NCI-H2227 (cell line): ENCODE data around the gene ENOX1.

Source experiments
- DNase-seq: peaks from one replicate; lab custom pipeline; 2025; ENCODE audit not compliant: unreplicated experiment; lab: John Stamatoyannopoulos, UW

The ENOX1 gene

GRCh38 chr13:43555667-43556066 is 231.1 kb downstream of the ENOX1 start:
- DNase-seq: no peak

DNA sequence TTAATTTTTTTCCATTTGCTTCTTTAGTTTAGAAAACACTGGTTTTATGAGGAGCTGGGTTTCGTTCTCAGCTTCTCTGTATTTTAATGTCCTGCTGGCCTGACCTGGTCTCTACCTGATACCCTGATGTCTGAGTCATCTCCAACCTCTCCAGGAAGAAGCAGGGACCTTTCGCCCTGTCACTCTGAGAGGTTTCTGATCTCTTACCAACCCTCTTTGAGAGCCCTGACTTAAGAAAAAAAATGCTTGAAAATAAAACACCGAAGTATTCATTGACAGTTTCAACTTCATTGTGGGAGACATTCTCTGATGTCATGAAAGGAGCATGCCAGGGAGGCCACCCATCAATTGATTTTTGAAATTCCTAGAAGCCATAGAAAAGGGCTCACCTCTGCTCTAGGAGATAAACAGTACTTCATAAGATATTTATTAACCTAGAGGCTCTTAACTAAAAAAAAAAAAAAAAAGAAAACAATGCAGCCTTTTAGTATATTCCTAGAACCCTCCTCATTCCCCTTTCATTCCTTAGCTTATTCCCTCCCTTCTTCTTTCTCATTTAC is 234.8 kb downstream of the ENOX1 start:
- DNase-seq: no peak

DNA sequence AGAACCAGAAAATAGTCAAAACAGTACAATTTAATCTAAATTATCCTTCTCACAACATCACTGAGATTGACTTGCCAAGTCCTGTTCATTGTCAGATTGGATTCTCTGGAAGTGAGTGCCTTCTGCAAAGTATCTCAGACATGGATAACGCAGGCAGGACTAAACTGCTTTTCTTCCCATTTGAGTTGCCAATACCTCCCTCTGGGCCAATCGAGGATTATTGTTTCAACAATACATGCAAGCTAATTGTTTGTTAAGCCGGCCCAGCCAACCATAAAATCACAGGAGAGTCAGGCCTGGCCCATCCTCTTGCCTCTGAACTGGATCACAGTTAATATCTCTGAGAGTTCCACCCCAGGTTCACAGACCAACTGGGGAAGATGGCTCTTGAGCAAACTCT is 240.0 kb downstream of the ENOX1 start:
- no peak for DNase-seq

GRCh38 chr13:43546251-43546650 is 240.5 kb downstream of the ENOX1 start:
- peak; percentile 15 for DNase-seq

DNA sequence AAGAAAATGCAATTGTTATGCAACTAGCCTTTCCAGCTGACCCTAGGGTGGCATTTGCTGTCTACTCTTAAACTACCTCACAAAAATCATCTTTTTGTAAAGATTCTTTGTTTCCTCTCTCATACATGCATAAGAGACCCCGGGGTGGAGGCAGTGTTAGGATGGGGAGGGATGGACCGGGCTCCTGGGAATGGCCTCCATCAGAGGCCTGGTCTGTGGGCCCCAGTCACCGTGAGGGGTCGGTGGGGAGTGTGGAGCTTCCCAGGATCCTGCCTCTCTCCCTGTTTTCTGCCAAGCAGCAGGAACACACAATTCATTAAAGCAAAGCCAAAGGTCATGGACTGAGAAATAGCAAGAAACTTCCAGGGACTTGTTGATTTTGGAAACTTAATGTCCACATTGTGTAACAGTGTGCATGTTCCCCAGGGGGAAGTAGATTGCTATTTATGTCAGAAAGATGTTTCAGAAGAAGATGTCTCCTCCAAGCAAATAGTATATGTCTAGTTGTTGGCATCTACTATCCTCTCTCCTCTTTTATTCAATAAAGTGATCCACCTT is 241.4 kb downstream of the ENOX1 start:
- DNase-seq: no peak

DNA sequence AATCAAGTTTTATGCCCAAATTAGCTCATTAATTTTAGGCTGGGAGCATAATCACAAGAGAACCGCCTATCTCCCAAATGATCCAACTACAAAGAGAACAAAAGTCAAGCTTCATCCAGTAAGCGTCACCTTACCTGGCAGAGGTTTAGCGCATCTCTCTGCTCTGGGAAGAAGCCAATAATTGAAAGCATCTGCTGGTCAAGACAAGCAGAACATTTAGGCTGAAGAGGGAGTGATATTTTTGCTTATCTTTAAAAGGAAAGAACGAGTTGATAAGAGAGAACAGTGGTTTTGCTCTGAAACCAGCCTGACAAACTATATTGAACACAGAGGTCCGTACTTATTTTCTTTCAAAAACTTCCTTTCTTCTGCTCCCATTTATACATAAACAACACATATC is 242.1 kb downstream of the ENOX1 start:
- no peak for DNase-seq

- no peak for DNase-seq
These were observed 242.8 kb downstream of the ENOX1 start for GRCh38 chr13:43544011-43544410.

GRCh38 chr13:43543331-43543730 is 243.4 kb downstream of the ENOX1 start:
- no peak for DNase-seq

DNA sequence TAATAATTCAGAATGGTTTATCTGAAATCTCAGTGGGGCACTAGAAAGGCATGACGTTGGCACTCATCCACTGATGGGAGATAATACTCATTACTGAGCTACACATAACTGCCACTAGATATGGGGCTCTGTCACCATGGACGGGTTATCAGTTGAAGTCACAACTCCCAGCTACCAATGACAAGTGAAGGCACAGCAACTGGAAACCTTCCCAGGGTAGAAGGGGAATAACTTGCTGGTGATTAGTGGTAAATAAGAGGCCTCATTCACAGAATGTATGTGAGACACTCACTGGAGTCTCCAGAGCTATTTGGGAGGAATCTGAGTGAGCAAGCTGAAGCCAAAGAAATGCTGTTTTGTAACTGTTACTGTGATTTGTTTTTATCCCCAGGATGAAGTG is 249.6 kb downstream of the ENOX1 start:
- DNase-seq: no peak

DNA sequence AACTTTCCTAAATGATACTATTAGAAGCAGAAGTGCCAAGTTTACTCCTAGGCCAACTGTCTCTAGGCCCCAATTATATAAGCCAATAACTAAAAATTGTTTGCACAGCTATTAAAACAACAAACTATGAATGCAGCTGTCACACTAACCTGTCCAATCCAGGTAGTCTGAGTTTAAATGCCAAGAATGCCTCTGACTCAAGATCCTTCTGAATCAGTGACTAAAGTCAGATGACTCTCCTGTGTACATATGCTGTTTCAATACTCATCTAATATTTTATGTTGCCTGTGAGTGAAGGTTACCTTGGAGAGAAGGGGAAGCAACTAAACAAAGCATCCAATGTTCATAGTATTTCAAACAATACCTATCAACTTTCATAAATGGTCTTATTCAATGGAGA is 257.0 kb downstream of the ENOX1 start:
- no peak for DNase-seq

GRCh38 chr13:43528992-43529391 is 257.8 kb downstream of the ENOX1 start:
- DNase-seq: no peak

- DNase-seq: no peak
These were observed 264.0 kb downstream of the ENOX1 start for GRCh38 chr13:43522788-43523187.

GRCh38 chr13:43520351-43520750 is 266.4 kb downstream of the ENOX1 start:
- DNase-seq: no peak

DNA sequence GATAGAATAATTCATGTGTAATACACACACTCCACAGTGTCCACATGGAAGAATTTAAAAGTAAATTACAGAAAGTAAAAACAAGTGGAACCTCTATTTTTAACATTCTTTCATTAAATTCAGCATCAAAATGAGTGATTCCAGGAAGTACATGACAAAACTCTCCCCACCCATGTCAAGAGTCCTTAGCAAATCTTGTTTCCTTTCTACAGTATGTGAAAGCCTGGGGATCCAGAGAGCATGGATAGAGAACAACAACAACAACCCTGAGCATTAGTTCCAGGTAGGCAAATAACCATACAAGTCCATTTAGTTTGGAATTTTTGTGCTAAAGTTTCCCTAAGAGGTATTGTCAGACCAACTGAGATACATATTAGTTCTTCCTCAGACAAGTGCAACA is 267.9 kb downstream of the ENOX1 start:
- no peak for DNase-seq

DNA sequence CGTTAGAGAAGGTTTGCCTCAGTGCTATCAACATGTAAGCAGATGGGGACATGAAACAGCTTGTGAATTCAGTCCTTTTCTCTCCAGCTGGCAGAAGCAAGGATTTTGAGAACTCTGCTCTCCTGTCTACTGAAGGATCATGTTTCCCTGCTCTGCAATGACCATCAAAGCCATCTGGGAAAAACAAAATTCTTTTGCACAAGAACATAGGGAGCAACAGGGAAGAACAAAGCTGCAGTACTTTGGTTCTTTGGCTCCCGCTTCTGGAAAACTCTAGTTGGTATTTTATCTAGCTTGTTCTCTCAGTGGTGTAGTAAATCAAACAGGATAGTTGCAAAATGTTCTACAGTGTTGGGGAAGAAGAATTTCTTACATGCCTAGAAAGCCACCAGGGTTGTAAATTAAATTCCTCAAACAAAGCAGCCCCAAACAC is 270.4 kb downstream of the ENOX1 start:
- DNase-seq: no peak

DNA sequence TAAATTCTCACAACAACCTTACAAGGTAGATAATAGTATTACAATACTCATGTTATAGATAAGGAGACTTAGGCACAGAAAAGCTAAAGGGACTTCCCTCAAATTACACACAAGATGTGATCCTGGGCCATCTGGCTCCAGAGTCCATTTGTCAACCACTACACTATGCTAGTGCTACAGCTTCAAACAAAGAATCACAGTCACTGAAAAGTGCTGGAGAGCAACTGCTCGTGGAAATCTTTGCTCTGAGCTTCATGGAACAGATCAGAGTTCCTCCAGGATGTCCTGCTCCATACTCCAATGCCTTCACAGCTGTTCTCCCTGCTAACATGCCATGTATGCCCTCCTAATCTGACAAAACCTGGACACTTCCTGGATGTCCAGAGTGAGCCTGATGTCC is 271.2 kb downstream of the ENOX1 start:
- DNase-seq: no peak

GRCh38 chr13:43514311-43514710 is 272.5 kb downstream of the ENOX1 start:
- DNase-seq: no peak

DNA sequence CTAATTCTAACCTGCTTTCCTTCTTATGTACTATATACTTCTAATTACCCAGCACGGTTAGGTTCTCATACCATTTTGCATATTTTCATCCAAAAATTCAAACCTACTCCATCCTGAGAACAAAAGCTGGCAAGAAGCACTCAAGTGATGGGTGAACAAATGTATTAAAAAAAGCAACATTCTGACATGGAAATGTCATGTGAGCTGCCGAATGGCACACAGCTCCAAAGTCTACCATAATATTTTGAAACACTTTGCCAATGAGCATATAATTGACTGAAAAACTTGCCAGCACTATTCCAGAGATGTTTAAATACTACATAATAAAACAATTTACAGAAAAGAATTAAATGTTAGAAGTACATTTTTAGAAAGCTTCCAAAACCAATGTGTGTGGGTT is 274.6 kb downstream of the ENOX1 start:
- no peak for DNase-seq

DNA sequence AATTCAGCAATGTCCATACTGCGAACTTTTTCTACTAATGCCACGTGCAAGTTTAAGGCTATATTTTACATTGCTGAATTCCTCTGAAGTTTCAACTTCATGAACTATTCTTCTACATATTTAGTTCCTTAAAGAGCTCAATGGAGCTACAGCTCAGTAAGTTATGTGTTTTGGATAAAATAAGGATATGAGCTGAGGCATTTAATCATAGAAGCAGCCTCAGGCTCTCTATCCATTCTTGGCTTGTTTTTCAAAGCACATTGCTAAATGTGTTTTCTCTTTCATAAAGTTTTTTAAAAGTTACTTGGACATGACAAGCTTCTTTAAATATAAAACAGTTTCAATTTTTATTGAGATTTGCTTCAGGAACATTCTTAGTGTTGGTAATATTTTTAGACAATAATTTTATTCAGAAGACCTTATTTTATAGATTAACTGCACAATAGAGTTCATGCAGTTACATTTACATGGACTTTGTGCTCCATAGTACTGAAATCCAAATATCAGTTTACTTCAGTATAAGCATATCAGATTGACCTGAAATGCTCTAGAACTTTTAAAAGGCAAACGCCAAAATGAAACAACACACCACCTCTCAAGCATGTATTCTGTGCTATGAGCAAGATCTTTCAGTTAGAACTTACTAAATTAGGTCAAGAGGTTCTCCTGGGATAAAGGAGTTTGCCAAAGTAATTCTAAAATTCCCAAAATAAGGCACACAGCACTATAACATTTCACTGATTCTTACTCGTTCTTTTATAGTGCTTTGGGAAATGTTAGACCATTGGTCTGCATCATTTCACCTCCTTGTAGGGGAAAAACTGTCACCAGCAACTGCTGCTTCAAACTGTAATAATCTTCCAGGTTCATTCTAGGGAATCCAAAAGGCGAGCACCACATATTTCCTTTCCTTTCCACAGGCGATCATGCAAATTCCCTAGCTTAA is 275.5 kb downstream of the ENOX1 start:
- DNase-seq: no peak

DNA sequence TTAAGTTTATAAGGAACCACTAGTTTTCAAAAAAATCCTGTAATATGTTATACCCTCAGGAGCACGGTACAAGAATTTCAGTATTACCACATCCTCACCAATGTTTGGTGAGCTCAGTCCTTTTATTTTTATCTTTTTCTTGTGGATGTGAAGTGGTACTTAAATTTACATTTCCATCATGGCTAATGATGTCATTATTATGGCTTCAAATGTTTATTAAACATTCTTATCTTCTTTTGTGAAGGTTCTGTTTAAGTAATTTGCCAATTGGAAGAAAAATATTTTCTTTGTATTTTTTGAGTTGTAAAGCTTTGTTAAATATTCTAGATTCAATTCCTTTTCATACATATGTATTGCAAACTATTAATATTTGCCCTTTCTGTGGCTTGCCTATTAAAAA is 291.0 kb downstream of the ENOX1 start:
- no peak for DNase-seq

DNA sequence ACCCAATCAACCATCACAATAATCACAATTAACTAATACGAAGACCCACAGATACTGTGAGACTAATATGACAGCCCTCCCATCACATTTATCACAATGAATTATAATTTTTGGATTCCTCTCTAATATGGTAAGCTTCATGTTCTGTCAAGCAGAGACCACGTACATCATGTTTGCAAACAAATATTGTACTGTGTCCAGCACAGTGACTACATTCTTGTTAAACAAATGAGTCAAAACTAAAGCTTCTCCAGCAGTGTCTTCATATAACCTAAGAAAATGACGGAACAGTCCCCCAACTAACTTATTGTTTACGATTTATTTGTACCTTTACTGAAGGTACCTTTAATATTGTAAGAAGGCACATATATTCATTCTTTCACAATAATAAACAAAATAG is 292.6 kb downstream of the ENOX1 start:
- no peak for DNase-seq

DNA sequence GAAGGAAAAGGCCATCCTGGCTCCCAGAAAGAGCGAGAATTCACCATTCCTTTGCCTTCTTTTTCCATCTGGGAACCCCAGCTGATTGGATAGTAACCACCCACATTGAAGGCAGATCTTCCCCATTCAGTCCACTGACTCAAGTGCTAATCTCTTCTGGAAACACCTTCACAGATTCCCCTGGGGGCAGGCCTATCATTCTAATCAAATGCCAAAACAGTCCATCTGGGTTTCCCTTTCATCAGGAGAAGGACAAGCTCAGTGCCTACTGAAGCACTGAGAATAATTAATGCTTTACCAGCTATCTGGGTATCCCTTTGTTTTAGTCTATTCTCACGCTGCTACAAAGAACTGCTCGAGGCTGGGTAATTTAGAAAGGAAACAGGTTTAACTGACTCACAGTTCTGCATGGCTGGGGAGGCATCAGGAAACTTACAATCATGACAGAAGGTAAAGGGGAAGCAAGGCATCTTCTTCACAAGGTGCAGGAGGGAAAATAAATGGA is 293.2 kb downstream of the ENOX1 start:
- no peak for DNase-seq
